GM12892 (cell line): ENCODE data around the gene TPO.

Source experiments
- POLR2A ChIP-seq: IDR thresholded peaks from 2 replicates; pipeline ENCODE4 v1.6.1; 2011; ENCODE audit warnings: low read depth, low read length, control low read depth
- POLR2AphosphoS5 ChIP-seq: IDR thresholded peaks from 2 replicates; pipeline ENCODE4 v1.6.1; 2011; ENCODE audit warnings: low read depth, low read length, control low read depth

- TF ChIP-seq POLR2A (no peak), POLR2AphosphoS5 (no peak)
Observed at GRCh38 chr2:1499033-1499795, 86.0 kb downstream of the TPO start.
